ENCODE results near the gene LPO. TPM values are rescaled to one million over a fixed set of nuclear protein-coding genes. Genes with fewer than 3 reads are reported as not detected.

Gene LPO
- total and polyA plus RNA-seq, 2 donors: 0.09 to 0.23 TPM

DNA sequence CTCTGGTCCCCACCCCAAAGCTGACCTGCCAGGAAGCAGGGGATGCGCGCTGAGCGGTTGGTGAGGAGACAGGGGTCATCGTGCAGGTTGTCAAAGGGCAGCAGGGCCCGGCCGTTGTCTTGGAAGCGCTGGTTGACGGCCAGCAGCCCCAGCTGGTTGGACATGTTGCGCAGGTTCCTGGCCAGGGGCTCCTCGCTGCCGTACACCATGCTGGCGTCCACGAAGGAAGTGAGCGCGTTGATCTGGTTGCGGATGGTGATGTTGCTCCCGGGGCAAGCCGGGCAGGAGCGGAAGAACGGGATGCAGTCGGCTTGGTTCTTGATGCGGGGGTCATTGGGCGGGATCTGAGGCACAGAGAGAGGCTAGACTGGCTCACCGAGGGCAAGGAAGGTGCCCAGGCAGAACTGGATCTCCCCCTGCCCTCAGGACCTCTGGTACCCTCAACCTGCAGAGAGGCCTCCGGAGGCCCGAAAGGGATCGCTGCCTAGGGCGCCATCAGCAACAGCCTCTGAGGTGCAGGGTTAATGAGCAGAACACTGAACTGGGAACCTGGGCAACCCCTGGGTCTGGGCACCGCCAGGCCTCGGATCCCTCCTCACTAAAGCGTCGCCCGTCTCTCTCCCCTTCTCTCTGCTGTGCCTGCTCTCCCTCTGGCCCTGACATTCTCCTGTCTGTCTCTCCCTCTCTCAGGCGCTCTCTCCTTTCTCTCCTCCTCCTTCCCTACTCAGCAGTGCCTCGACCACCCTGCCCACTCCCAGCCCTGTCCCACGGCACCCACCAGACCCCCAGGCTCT lies 39.6 kb downstream of the LPO start:
- DNase-seq (ENCODE audit: low read depth in 6 of 9, low spot score in 9 of 9): no peak
- Histone ChIP-seq H3K4me3 (ENCODE audit: low read length in 2 of 2) (no peak overlapping the region), H3K36me3 (ENCODE audit: control insufficient read depth in 2 of 2, insufficient read depth in 2 of 2, low read length in 1 of 2) (no peaks in the 10 kb centered on the region), H3K9me3 (ENCODE audit: control insufficient read depth in 2 of 2, insufficient read depth in 1 of 2, low read length in 1 of 2) (no peaks in the 10 kb centered on the region), H3K4me1 (ENCODE audit: control insufficient read depth in 2 of 2, insufficient read depth in 2 of 2, low read length in 2 of 2) (peaks cover 0 to 2% of the 10 kb centered on the region in 2 donors), H3K27ac (ENCODE audit: low read depth in 1 of 2, low read length in 1 of 2) (no peak overlapping the region), H3K27me3 (ENCODE audit: control insufficient read depth in 2 of 2, insufficient read depth in 1 of 2, low read length in 1 of 2) (peaks cover 0 to 28% of the 10 kb centered on the region in 2 donors)
- 95% methylated on average over 36 of the region's 36 CpGs for WGBS

DNA sequence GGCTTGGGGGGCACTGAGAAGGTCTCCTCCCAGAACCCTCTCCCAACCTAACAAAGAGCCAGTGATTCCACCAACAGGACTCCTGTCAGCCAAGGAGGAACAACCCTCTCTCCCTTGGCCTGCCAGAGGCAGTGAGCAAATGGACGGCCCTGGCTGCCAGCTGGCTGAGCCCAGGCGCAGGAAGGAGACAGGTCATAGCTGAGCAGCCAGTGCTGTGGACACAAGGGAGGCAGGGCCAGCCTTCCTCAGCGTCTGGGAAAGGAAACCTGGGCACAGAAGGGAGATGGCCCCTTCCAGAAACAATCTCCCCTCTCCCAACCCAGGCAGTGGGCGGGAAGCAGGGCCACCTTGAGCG lies 40.3 kb downstream of the LPO start:
- DNase-seq (ENCODE audit: low read depth in 6 of 9, low spot score in 9 of 9): no peak
- Histone ChIP-seq H3K4me1 (ENCODE audit: control insufficient read depth in 2 of 2, insufficient read depth in 2 of 2, low read length in 2 of 2) (peaks cover 0 to 2% of the 10 kb centered on the region in 2 donors), H3K4me3 (ENCODE audit: low read length in 2 of 2) (no peak overlapping the region), H3K36me3 (ENCODE audit: control insufficient read depth in 2 of 2, insufficient read depth in 2 of 2, low read length in 1 of 2) (no peaks in the 10 kb centered on the region), H3K9me3 (ENCODE audit: control insufficient read depth in 2 of 2, insufficient read depth in 1 of 2, low read length in 1 of 2) (no peaks in the 10 kb centered on the region), H3K27me3 (ENCODE audit: control insufficient read depth in 2 of 2, insufficient read depth in 1 of 2, low read length in 1 of 2) (peaks cover 0 to 28% of the 10 kb centered on the region in 2 donors), H3K27ac (ENCODE audit: low read depth in 1 of 2, low read length in 1 of 2) (no peak overlapping the region)
- WGBS: 87% methylated on average over 5 of the region's 5 CpGs

DNA sequence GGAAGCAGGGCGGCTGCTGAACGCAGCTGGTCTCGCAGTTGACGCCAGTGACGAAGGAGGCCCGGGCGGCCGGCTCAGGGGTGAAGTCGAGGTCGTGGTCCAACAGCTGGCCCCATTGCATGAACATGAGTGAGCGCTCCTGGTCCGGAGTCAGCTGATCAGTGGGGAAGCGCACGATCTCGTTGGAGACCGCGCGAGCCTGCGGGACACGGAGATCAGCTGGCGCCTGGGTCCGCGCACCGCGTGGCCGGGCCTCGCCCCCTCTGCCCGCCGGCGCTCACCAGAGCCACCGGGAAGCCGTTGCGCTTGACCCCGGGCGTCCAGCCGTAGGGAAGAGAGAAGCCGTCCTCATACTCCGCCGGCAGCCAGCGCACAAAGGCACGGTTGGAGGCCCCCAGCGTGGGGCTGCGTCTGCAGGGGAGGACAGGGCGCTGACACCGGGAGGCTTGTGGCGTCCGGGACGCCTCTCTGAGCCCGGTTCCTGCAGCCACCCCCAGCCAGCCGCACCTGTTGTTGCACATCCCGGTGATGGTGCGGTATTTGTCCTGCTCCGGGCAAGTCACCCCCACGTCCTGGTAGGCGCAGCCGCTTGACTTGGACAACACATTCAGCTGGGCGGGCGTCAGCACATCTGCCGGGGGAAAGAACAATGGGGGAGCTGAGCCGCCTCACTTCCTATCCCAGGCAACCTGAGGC lies 40.8 kb downstream of the LPO start:
- H3K27me3 ChIP-seq (ENCODE audit: control insufficient read depth in 2 of 2, insufficient read depth in 1 of 2, low read length in 1 of 2): peaks cover 0 to 28% of the 10 kb centered on the region in 2 donors
- DNase-seq (ENCODE audit: low read depth in 6 of 9, low spot score in 9 of 9): no peak
- no peak overlapping the region for H3K4me3 ChIP-seq (ENCODE audit: low read length in 2 of 2)
- whole genome bisulfite sequencing: 63% methylated on average over 60 of the region's 60 CpGs
- H3K36me3 ChIP-seq (ENCODE audit: control insufficient read depth in 2 of 2, insufficient read depth in 2 of 2, low read length in 1 of 2): no peaks in the 10 kb centered on the region
- H3K4me1 ChIP-seq (ENCODE audit: control insufficient read depth in 2 of 2, insufficient read depth in 2 of 2, low read length in 2 of 2): peaks cover 0 to 2% of the 10 kb centered on the region in 2 donors
- H3K9me3 ChIP-seq (ENCODE audit: control insufficient read depth in 2 of 2, insufficient read depth in 1 of 2, low read length in 1 of 2): no peaks in the 10 kb centered on the region
- H3K27ac ChIP-seq (ENCODE audit: low read depth in 1 of 2, low read length in 1 of 2): no peak overlapping the region

DNA sequence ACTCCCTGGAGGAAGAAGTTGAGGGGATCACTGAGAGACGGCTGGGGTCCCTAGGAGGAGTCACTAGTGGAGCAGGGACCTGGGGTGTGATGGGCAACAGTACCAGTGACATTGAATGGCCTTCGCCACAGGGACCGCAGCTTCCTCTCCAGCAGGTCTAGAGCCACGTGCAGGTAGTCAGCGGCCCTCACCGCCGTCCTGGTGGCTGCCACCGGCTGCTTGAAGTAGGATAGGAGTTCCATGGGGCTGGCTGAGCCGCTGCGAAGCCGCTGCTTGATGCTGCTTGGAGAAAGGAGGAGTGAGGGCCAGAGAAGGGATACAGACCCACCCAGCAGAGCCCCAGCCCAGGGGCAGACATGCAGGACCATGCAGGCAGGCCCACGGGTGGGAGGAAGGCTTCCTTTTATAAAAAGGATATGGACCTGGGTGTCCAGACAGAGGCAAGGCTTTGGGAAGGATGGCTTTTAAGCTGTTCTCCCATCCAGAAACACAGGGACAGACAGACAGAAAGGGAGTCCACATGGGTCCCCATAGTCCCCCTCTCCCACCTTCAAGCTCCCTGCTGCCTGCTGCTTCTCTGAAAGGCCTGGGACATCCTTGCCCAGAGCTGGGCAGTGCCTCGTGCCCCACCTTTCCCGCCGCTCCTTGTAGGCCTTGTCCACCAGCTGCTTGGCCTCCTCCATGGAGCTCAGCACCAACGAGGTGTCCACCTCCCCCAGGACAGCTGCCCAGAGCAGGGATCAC lies 41.5 kb downstream of the LPO start:
- no peak overlapping the region for H3K27ac ChIP-seq (ENCODE audit: low read depth in 1 of 2, low read length in 1 of 2)
- 58% methylated on average over 16 of the region's 16 CpGs for WGBS
- DNase-seq (ENCODE audit: low read depth in 6 of 9, low spot score in 9 of 9): no peak
- peaks cover 0 to 2% of the 10 kb centered on the region in 2 donors for H3K4me1 ChIP-seq (ENCODE audit: control insufficient read depth in 2 of 2, insufficient read depth in 2 of 2, low read length in 2 of 2)
- H3K9me3 ChIP-seq (ENCODE audit: control insufficient read depth in 2 of 2, insufficient read depth in 1 of 2, low read length in 1 of 2): no peaks in the 10 kb centered on the region
- no peaks in the 10 kb centered on the region for H3K36me3 ChIP-seq (ENCODE audit: control insufficient read depth in 2 of 2, insufficient read depth in 2 of 2, low read length in 1 of 2)
- H3K27me3 ChIP-seq (ENCODE audit: control insufficient read depth in 2 of 2, insufficient read depth in 1 of 2, low read length in 1 of 2): peaks cover 0 to 28% of the 10 kb centered on the region in 2 donors
- no peak overlapping the region for H3K4me3 ChIP-seq (ENCODE audit: low read length in 2 of 2)

DNA sequence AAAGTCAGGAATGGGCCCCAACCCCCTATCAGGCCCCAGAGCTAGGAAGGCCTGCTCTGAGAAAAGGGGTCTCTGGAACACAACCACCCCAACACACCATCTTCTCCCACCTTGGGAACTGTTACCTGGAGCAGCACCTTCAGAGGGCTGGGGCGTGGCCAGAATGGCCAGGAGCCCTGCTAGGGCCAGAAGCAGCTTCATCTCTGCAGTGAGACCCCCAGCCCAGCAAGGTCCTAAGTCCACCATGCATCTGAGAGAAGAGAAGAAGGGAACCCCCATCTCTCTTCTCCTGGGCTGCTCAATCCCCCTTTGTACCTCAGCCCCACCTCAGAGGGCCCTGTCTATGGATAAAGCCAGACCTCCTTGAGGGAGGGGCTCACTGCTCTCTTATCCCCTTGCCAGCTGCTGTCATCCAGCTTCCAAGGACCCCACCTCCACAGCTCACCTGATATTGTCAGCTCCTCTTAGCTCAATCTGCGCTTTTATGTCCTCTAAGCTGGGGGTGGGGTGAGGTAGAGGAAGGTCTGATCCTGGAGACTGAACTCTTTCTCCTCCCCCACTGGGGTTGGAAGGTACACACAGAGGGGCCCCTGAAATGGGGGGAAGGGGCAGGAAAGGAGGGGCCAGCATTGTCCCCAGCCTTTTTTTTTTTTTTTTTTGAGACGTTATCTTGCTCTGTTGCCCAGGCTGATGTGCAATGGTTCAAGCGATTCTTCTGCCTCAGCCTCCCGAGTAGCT lies 42.3 kb downstream of the LPO start, which contains the start of gene MPO:
Gene MPO (minus strand): TSS at position 456 of the 738 bp plus-strand sequence. CDS start 177 bp downstream, at position 279.
- Histone ChIP-seq H3K4me3 (ENCODE audit: low read length in 2 of 2) (no peak within 1 kb of the TSS), H3K27me3 (ENCODE audit: control insufficient read depth in 2 of 2, insufficient read depth in 1 of 2, low read length in 1 of 2) (peaks cover 0 to 28% of the 10 kb centered on the region in 2 donors), H3K36me3 (ENCODE audit: control insufficient read depth in 2 of 2, insufficient read depth in 2 of 2, low read length in 1 of 2) (no peaks in the 10 kb centered on the region), H3K9me3 (ENCODE audit: control insufficient read depth in 2 of 2, insufficient read depth in 1 of 2, low read length in 1 of 2) (no peaks in the 10 kb centered on the region), H3K4me1 (ENCODE audit: control insufficient read depth in 2 of 2, insufficient read depth in 2 of 2, low read length in 2 of 2) (peaks cover 0 to 2% of the 10 kb centered on the region in 2 donors), H3K27ac (ENCODE audit: low read depth in 1 of 2, low read length in 1 of 2) (no peak within 1 kb of the TSS)
- 85% methylated on average over 5 of the region's 5 CpGs for WGBS
- DNase-seq (ENCODE audit: low read depth in 6 of 9, low spot score in 9 of 9): no peak

DNA sequence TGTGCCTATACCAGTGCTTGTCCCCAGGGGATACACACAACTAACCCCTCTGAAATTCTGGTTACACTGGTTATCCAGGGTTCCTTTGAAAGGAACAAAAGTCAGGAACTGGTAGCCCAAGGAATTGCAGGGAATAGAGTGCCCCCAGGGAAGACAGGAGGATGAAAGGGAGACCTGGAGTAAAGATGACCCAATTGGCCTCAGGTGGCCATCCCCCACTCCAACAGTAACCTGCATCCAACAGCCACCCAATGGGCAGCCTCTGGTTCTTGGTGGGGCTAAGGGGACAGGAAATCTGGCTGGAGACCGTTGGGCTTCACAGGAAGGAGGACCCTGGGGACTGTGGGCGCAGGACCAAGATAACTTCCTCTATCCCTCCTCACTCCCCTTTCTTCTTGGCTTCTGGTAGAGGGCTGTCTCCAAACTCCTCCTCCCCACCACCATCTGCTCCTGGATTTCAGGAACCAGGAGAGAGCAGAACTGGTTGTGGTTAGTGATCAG lies 43.2 kb downstream of the LPO start:
- Histone ChIP-seq H3K4me1 (ENCODE audit: control insufficient read depth in 2 of 2, insufficient read depth in 2 of 2, low read length in 2 of 2) (peaks cover 0 to 2% of the 10 kb centered on the region in 2 donors), H3K4me3 (ENCODE audit: low read length in 2 of 2) (no peak overlapping the region), H3K9me3 (ENCODE audit: control insufficient read depth in 2 of 2, insufficient read depth in 1 of 2, low read length in 1 of 2) (no peaks in the 10 kb centered on the region), H3K27me3 (ENCODE audit: control insufficient read depth in 2 of 2, insufficient read depth in 1 of 2, low read length in 1 of 2) (peaks cover 0 to 28% of the 10 kb centered on the region in 2 donors), H3K36me3 (ENCODE audit: control insufficient read depth in 2 of 2, insufficient read depth in 2 of 2, low read length in 1 of 2) (no peaks in the 10 kb centered on the region), H3K27ac (ENCODE audit: low read depth in 1 of 2, low read length in 1 of 2) (no peak overlapping the region)
- 40% methylated on average over 2 of the region's 2 CpGs for WGBS
- no peak for DNase-seq (ENCODE audit: low read depth in 6 of 9, low spot score in 9 of 9)

DNA sequence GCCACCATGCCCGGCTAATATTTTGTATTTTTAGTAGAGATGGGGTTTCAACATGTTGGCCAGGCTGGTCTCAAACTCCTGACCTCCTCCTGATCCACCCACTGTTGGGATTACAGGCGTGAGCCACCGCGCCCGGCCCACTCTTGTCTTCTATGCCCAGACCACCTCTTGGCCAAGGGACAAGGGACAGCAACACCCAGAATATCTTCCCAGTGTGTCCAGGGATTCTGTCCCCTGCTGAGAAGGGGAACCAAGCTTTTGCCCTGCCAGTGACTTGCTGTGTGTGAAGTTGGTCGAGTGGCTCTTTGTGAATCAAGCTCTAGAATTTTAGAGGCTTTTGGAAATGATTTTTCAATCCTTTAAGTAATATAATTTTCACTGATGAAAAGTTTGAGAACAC lies 44.1 kb downstream of the LPO start:
- no peaks in the 10 kb centered on the region for H3K36me3 ChIP-seq (ENCODE audit: control insufficient read depth in 2 of 2, insufficient read depth in 2 of 2, low read length in 1 of 2)
- WGBS: 98% methylated on average over 6 of the region's 6 CpGs
- no peak overlapping the region for H3K27ac ChIP-seq (ENCODE audit: low read depth in 1 of 2, low read length in 1 of 2)
- no peaks in the 10 kb centered on the region for H3K9me3 ChIP-seq (ENCODE audit: control insufficient read depth in 2 of 2, insufficient read depth in 1 of 2, low read length in 1 of 2)
- H3K4me1 ChIP-seq (ENCODE audit: control insufficient read depth in 2 of 2, insufficient read depth in 2 of 2, low read length in 2 of 2): peaks cover 0 to 2% of the 10 kb centered on the region in 2 donors
- peaks cover 0 to 28% of the 10 kb centered on the region in 2 donors for H3K27me3 ChIP-seq (ENCODE audit: control insufficient read depth in 2 of 2, insufficient read depth in 1 of 2, low read length in 1 of 2)
- no peak for DNase-seq (ENCODE audit: low read depth in 6 of 9, low spot score in 9 of 9)
- H3K4me3 ChIP-seq (ENCODE audit: low read length in 2 of 2): no peak overlapping the region

DNA sequence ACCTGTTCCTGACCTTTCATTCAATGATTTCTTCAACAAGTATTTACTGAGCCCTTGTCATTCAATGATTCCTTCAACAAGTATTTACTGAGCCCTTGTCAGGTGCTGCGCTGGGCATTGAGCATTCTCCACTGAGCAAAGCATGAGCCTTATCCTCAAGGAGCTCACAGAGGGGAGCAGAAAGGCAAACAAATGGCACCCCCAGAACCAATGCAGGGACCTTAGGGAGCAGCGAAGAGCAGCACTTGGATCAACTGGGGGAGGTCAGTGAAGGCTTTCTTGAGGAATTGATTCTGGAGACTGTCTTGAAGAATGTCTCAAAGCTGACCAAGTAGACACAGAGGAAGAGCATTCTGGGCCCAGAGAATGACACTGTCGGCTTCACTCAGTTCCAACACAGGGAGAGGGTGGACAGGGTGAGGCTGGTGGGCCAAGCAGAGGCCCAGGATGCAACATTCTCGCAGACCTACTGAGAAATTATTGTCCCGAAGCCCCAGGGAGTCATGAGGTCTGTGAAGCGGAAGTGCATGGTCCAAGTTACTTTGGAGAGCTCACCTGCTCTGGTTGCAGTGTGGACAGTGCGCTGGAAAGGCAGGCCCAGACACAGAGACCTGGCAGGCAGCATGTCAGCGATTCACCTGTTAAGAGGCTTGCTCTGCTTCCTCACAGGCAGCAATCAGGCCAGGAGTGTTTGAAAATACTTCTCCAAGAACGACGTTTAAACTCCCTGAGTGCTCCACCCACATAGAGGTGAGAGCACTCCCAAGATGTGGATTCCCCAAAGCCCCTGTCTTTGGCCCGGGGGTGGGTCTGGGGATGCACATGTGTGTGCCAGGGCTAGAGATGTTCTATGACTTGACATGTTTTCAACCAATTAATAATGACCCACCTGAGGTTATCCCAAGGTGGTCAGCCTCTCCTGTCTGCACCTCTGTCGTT lies 45.6 kb downstream of the LPO start:
- Histone ChIP-seq H3K4me1 (ENCODE audit: control insufficient read depth in 2 of 2, insufficient read depth in 2 of 2, low read length in 2 of 2) (peaks cover 0 to under 1% of the 10 kb centered on the region in 2 donors), H3K9me3 (ENCODE audit: control insufficient read depth in 2 of 2, insufficient read depth in 1 of 2, low read length in 1 of 2) (no peaks in the 10 kb centered on the region), H3K27me3 (ENCODE audit: control insufficient read depth in 2 of 2, insufficient read depth in 1 of 2, low read length in 1 of 2) (peaks cover 0 to 17% of the 10 kb centered on the region in 2 donors), H3K27ac (ENCODE audit: low read depth in 1 of 2, low read length in 1 of 2) (no peak overlapping the region), H3K4me3 (ENCODE audit: low read length in 2 of 2) (no peak overlapping the region), H3K36me3 (ENCODE audit: control insufficient read depth in 2 of 2, insufficient read depth in 2 of 2, low read length in 1 of 2) (no peaks in the 10 kb centered on the region)
- no peak for DNase-seq (ENCODE audit: low read depth in 6 of 9, low spot score in 9 of 9)
- 89% methylated on average over 12 of the region's 12 CpGs for WGBS

Data from thymus (tissue), 11 donors.